Gastrocnemius medialis (tissue), 4 donors: ENCODE measurements around the gene CLPTM1L.

Experiments used
- CTCF ChIP-seq, 5 experiments: fragments of 450-650 bp in 3 of 5; fragments of 200-600 bp in 2 of 5; sonication (generic) in 2 of 5; IDR thresholded peaks in 4 of 5; conservative IDR thresholded peaks in 1 of 5; 1 replicate in 4 of 5; 2 replicates in 1 of 5; pipeline ENCODE4 v1.5.1; 2016 to 2019; ENCODE audit warnings: antibody characterized with exemption in 5 of 5, mild to moderate bottlenecking in 3 of 5, moderate library complexity in 3 of 5
- POLR2A ChIP-seq, 2 donors: fragments of 450-650 bp; IDR thresholded peaks; one replicate each; pipeline ENCODE4 v1.6.1; 2017; ENCODE audit warnings: antibody characterized with exemption in 2 of 2, mild to moderate bottlenecking in 2 of 2, moderate library complexity in 2 of 2

- TF ChIP-seq CTCF (IDR thresholded peaks at IDR 0.05 in 4 of 5, conservative IDR thresholded peaks at IDR 0.05 in 1 of 5) (no peak), POLR2A (IDR thresholded peaks at IDR 0.05) (no peak)
These were observed 13.8 kb upstream of the CLPTM1L start for GRCh38 chr5:1358726-1359025.
